ENCODE measurements around the gene HEBP2.
A peak's percentile ranks its signal among the peaks of the same experiment; 100 is the strongest.
"Not testable (repeated sequence)": the region's sequence is repeated elsewhere in the genome, so short reads cannot be mapped to it uniquely, and the experiment has no call there.

HEBP2 gene

GRCh38 chr6:138424004-138424904 is 20.2 kb downstream of the HEBP2 start:
- TF ChIP-seq, protein P1, sequence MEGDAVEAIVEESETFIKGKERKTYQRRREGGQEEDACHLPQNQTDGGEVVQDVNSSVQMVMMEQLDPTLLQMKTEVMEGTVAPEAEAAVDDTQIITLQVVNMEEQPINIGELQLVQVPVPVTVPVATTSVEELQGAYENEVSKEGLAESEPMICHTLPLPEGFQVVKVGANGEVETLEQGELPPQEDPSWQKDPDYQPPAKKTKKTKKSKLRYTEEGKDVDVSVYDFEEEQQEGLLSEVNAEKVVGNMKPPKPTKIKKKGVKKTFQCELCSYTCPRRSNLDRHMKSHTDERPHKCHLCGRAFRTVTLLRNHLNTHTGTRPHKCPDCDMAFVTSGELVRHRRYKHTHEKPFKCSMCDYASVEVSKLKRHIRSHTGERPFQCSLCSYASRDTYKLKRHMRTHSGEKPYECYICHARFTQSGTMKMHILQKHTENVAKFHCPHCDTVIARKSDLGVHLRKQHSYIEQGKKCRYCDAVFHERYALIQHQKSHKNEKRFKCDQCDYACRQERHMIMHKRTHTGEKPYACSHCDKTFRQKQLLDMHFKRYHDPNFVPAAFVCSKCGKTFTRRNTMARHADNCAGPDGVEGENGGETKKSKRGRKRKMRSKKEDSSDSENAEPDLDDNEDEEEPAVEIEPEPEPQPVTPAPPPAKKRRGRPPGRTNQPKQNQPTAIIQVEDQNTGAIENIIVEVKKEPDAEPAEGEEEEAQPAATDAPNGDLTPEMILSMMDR (IDR thresholded peaks at IDR 0.05), result no peak
- Histone ChIP-seq H3K27ac (no peak overlapping the region), H3K4me3 (no peak overlapping the region)
- DNase-seq (ENCODE audit: low spot score), result no peak

DNA sequence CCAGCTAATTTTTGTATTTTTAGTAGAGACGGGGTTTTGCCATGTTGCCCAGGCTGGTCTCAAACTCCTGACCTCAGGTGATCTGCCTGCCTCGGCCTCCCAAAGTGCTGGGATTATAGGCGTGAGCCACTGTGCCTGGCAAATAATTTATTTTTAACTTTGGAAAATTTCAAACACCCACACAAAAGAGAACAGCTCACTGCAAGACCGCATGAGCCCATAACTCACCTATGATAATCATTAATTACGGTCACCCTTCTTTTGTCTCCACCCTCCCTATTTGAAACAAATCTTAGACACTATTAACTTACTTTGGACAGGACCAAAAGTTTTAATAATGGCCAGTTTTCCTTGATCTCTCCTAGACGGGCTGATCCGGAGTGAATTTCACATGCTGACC is 21.2 kb downstream of the HEBP2 start:
- H3K27ac ChIP-seq, H3K4me3 ChIP-seq: not testable (repeated sequence)

GRCh38 chr6:138426500-138427123 is 22.6 kb downstream of the HEBP2 start:
- H3K27ac ChIP-seq, result no peak overlapping the region
- no peak for DNase-seq (ENCODE audit: low spot score)
- TF ChIP-seq, protein P1 (IDR thresholded peaks at IDR 0.05), result no peak
- no peak overlapping the region for H3K4me3 ChIP-seq

More for the DNA sequence above, 21.2 kb downstream of the HEBP2 start:
- not testable (repeated sequence) for DNase-seq (ENCODE audit: low spot score)

- no peak overlapping the region for H3K4me3 ChIP-seq
- DNase-seq (ENCODE audit: low spot score), result no peak
- H3K27ac ChIP-seq, result no peak overlapping the region
- TF ChIP-seq, protein P1 (IDR thresholded peaks at IDR 0.05), result no peak
These were observed 23.7 kb downstream of the HEBP2 start for GRCh38 chr6:138427701-138428100.

- TF ChIP-seq, protein P1 (IDR thresholded peaks at IDR 0.05), result peak; percentile 29
- no peak for DNase-seq (ENCODE audit: low spot score)
- no peak overlapping the region for H3K4me3 ChIP-seq
- no peak overlapping the region for H3K27ac ChIP-seq
These were observed 25.0 kb downstream of the HEBP2 start for GRCh38 chr6:138428944-138429598.

GRCh38 chr6:138429761-138430160 is 25.7 kb downstream of the HEBP2 start:
- TF ChIP-seq, protein P1 (IDR thresholded peaks at IDR 0.05), result no peak
- H3K27ac ChIP-seq, result no peak overlapping the region
- no peak overlapping the region for H3K4me3 ChIP-seq

GRCh38 chr6:138430361-138431145 is 26.5 kb downstream of the HEBP2 start:
- Histone ChIP-seq H3K4me3 (peak overlapping the region; percentile 43), H3K27ac (no peak overlapping the region)
- no peak for DNase-seq (ENCODE audit: low spot score)
- TF ChIP-seq, protein P1 (IDR thresholded peaks at IDR 0.05), result no peak

More at GRCh38 chr6:138429761-138430160, 25.7 kb downstream of the HEBP2 start:
- no peak for DNase-seq (ENCODE audit: low spot score)

Measured in coronary artery (tissue), 2 donors.